ENCODE data around the gene ACSF2.

DNA sequence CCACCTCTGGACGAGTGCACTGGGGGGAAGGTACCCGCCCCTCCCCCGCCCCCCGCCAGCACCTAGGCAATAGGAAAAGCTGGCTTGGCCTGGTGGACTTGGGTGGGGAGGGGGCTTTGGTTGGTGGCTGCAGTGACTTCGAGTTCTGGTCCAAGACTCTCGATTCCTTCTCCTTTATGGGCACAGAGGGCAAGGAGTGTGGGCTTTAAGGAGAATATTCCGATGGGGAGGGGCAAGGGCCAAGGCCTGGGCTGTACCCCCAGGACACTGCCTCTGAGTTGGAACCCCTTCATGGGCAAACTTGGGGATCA lies 409 bp downstream of the ACSF2 start:
- TF ChIP-seq GATA2 (IDR thresholded peaks at IDR 0.05; ENCODE audit: low read depth, low read length), result no peak
- TF ChIP-seq GATA3 (IDR thresholded peaks at IDR 0.05; ENCODE audit: low read depth, low read length), result no peak
